Endometrial microvascular endothelial cells (primary cell): ENCODE results near the gene IDH1. TPM values are rescaled to one million over a fixed set of nuclear protein-coding genes. Genes with fewer than 3 reads are reported as not detected.
"Not testable (repeated sequence)": the region's sequence is repeated elsewhere in the genome, so short reads cannot be mapped to it uniquely, and the experiment has no call there.

Experiments used
- in situ Hi-C: cut with HindIII; loops from 2 replicates; pipeline ENCODE4 v1.10.0; 2017; ENCODE audit warnings: low sequenced_read_pairs, low pct_unique_long_range_greater_than_20kb; ENCODE audit errors: inconsistent ontology term
- total RNA-seq: library from RNA; depleted of rRNA; stranded (reverse); fragments of >200 nt; gene quantifications from one replicate; pipeline ENCODE4 v1.2.3, GENCODE V29; 2015; ENCODE audit errors: inconsistent ontology term

The IDH1 gene
- total RNA-seq, 1 donor from 2014 or later = 89.7 TPM

DNA sequence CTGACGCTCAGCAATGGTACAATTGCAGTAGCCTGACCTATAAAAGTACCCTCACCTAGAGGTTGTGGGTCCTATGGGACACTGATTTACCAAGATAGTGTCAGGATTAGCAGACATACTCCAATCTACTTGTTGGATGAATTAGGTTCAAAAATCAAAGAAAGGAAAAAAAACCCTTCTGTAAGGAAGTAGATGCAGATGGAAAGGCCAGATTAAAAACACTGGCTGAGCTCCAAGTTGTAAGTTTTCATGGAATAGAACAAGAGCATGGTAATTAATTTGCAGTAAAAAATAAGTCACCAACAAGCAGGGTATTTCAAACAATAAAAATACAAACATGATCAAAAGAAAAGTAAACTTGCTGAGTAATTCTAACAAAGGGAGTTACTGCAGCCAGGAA, 26.4 kb downstream of the IDH1 start:
- in situ Hi-C loops = no loop called here

DNA sequence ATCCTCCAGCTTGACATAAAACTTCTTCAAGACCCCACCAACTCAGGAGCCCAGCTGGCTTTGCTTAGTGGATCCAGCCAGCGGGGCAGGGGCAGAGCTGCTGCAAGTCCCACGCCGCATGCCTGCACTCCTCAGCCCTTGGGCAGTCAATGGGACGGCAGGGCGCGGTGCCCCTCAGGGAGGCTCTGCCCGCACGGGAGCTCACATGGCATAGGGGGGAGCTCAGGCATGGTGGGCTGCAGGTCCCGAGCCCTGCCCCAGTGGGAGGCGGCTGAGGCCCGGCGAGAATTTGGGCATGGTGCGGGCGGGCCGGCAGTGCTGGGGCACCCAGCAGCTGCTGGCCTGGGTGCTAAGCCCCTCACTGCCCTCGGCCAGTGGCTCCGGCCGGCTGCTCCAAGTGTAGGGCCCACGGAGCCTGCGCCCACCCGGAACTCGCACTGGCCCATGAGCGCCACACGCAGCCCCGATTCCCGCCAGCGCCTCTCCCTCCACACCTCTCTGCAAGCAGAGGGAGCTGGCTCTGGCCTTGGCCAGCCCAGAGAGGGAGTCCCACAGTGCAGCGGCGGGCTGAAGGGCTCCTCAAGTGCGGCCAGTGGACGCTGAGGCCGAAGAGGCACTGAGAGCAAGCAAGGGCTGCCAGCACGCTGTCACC, 27.2 kb downstream of the IDH1 start:
- in situ Hi-C loops = no loop called here

DNA sequence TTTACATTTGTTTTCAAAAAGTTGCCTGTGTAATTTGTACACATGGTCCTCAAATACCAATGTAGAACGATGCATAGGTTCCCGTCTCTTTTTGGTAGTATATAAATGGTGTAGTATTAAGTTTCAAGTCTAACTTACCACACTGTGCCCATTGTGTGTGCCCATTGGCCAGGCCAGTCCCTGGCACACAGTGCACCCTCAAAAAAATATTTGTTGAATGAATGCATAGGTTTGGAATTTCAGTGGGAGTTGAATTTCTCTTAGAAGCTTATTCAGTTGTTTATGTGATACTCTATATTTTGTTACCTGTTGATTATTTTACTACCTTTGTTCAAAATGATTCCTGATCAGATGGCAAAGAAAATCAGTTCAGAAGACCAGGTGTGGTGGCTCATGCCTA, 30.1 kb downstream of the IDH1 start:
- in situ Hi-C loops = no loop called here

DNA sequence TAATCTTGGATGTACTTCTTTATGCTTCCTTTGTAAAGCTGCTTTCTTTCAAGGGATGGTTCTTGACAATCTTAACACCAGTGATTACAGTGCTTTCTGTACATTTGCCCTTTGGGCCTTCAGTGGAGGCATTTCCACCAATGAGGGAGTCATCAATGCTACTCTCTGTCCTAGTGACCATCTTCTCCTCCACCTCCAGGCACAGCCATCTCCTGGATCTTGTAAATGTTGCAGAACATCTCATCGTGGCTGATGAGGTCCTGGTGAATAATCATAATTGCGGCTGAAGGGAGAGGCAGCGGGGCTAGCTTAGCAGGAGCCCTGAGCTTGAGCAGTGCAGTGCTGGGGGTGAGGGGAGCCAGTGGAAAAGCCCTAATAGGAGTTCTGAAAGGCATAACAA, 32.5 kb downstream of the IDH1 start:
- in situ Hi-C loops = no loop called here

DNA sequence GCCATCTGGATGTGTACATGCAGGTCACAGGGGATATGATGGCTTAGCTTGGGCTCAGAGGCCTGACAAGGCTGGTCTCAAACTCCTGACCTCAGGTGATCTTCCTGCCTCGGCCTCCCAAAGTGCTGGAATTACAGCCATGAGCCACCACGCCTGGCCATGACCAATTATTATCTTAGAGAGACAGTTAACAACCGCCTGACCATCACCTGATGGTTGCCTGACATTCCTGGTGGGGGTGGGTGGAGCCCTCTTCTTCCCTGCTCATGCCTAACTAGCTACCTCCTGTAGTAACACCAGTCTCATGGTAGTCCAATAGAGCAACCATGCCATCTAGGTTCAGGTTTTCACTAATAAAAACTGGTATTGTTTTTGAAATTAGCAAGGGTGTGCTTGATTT, 33.0 kb downstream of the IDH1 start:
- in situ Hi-C loops = not testable (repeated sequence)

DNA sequence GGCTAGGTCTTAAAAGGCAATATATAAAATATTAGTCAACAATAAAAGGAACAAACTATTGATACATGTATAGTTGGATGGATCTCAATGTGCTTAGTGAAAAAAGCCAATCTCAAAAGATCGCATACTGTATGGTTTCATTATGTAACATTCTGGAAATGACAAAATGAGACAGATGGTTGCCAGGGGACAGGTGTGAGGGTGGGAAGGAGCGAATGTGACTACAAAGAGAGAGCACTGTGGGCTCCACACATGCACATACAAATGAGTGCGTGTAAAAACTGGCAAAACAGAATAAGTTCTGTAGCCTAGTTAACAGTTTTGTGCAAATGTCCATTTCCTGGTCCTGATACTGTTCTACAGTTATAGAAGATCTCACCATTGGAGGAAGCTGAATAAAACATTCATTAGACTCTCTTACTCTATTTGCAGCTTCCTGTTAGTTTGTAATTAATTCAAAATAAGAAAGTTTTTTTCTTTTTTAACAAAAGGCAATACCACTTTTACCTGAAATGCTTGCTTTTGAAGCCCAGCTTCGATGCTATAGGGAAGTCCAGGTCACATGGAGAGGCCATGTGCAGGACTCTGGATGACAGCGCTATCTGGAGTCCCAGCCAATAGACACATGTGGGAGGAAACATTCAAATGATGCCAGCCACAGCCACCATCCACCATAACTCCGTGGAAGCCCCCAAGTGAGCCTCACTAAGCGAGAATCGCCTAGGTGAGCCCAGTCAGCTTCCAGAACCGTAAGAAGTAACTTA, 44.0 kb downstream of the IDH1 start:
- in situ Hi-C loops = no loop called here

DNA sequence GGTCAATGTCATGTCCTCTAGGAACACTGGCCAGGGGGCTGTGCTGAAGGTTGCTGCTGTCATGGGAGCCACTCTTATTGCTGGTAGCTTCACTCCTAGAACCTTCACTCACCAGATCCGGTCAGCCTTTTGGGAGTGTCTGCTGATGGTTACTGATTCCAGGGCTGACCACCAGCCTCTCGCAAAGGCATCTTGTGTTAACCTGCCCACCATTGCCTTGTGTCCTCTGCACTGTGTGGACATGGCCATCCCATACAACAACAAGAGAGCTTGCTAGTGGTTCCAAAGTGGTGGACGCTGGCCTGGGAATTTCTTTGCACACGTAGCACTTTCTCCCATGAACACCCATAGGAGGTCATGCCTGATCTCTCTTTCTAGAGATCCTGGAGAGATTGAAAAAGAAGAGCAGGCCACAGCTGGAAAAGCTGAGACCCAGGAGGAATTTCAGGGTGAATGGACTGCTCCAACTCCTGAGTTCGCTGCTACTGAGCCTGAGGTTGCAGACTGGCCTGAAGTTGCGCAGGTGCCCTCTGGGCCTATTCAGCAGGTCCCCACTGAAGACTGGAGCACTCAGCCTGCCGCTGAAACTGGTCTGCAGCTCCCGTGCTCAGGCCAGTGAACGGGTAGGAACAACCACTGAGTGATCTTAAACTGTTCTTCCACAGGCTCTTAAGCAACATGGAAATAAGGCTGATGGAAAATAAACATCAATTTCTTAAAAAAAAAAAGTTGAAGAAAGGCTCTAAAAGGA, 46.4 kb downstream of the IDH1 start:
- in situ Hi-C loops = no loop called here

DNA sequence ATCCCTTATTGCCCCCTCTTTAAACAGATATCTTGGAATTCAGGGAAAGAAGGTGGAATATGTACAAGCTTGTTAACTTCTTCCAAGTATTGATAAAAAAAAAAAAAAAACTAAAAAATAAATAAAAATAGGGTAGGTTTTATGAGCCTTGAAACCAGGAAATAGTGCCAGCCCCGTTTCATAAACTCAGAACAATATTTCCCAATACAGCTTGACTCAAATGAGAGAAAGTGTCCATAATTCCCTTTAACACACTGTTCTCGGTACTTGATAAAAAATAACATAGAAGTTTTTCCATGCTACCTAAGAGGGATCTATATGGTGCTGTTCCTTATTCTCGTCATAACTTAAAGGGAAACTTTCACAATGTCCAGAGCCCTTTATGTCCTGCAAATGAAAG, 47.1 kb downstream of the IDH1 start:
- in situ Hi-C loops = no loop called here

DNA sequence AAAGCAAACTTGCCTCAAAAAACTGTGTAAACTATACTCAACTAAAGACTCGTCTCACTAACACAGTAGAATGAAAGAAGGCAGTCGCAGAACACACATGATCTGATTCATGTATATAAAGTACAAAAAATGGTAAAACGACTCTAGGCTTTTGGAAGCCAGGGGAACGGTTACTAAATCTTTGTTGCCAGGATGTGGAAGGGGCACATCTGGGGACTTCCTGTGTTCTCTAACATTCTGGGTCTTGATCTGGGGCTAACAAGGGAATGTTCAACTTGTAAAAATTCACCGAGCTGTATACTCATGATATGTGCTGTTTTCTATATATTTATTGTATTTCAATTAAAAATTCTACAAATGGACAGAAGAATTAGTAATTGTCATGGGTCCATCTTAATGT, 50.7 kb downstream of the IDH1 start:
- in situ Hi-C loops = no loop called here

DNA sequence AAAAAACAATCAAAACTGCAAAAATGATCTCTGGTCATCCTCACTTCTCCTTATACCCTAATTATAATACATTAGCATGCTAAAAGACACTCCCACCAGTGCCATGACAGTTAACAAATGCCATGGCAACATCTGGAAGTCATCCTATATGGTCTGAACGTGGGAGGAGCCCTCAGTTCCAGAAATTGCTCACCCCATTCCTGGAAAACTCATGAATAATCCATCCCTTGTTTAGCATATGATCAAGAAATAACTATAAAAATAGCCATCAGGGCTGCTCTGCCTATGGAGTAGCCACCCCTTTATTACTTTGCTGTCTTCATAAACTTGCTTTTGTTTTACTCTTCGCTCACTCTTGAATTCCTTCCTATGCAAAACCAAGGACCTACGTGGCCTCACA, 59.3 kb downstream of the IDH1 start:
- in situ Hi-C loops = no loop called here

DNA sequence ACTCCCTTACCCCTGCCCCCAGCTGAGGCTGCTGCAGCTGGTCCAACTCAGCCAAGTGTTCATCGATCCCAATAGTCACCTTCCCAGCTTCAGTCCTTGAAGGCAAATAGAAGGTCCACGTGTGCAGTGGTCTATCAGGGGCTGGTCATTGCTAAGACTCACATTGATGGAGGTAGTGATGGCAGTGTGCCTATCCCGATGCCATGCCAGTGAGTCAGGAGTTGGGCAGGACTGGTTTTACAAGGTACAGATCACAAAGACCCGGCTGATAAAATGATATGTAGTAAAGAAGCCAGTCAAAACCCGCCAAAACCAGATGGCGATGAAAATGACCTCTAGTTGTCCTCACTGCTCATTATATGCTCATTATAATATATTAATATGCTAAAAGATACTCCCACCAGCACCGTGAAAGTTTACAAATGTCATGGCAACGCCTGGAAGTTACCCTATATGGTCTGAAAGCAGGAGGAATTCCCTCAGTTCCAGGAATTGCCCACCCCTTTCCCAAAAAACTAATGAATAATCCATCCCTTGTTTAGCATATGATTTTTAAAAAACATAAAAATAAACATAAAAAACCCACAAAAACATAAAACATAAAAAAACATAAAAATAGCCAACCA, 62.1 kb downstream of the IDH1 start:
- in situ Hi-C loops = no loop called here

DNA sequence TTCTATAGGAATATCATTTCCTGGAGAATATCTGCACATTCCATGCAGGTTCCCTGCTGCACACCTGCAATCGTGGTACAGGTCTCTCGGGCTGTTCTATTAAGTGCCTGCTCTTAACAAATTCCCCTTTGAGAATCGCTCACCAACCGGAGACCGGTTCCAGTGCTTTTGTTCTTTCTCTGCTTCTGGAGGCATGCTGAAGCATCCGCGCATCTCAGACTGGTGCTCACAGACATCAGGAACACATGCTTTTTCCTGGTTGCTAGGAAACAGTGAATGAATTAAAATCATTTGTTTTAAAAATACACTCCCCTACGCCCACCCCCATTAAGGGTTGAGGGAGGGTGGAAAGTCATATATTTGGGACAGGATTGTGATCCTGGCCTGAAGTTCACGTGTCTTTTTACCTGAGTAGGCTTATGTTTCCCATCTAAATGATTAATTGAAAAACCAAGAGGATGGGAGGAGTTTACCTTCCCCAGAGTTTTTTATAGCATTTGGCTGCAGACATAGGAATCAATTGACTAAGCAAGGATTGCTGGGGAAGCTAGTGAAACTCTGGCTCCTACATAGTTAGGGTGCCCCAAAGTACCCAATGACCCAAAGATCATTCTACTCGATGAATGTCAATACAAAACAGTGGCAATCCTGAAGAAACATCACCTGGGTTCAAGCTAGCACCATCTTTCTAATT, 64.9 kb downstream of the IDH1 start, which contains the start of gene C2orf80:
Gene C2orf80, minus strand, starts transcription at position 221 of the 694 bp plus-strand sequence. CDS start 3,044 bp downstream, outside the sequence.
- in situ Hi-C loops = no loop called here

DNA sequence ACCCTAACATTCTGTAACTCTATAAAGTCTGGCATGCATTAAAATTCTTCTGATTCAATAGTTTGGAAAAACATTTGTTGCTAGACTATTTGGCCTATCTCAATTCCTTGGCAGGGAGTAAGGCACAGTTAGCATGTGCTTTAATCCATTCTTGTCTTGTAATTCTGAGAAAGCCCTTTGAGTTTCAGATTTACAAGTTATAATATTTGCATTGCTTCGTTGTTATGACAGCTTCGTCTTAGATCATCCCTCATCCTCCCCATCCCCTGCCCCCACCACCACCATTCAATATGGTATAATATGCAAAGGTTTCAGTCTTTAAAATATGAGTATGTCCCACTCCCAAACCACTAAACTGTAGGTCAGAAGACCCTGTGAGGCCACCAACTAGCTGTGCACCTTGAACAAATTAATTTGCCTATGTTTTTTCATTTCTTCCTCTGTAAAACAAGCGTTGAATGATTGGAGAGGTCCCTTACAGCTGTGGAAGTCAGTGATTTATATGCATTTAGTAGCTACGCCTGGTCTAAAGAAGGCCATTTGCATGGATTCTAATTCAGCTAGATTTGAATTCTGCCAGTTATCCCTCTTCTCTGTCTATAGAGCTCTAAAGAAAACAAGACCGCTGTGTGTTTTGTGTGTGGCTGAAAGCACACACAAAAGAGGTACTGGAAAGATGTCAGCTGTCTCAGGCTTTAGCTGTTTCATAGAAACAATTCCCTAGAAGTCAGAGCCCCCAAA, 65.6 kb downstream of the IDH1 start:
- in situ Hi-C loops = no loop called here

DNA sequence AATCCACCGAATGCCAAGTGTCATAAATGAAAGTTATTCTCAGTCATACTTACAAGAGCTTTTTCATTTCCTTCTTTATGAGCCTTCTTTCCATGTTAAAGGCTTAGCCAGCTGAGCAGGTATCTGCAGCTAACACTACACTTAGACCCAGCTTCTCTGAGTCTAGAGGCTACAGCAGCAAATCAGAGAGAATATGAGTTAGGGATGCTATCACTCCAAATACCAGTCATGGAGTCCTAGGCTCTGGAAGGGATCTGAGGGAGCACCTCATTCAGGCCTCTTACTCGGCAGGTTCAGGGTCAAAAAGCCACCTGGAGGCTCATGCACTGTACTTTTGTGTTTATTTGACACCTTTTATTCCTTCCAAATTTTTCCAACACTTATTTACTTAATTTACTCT, 68.0 kb downstream of the IDH1 start:
- in situ Hi-C loops = no loop called here

DNA sequence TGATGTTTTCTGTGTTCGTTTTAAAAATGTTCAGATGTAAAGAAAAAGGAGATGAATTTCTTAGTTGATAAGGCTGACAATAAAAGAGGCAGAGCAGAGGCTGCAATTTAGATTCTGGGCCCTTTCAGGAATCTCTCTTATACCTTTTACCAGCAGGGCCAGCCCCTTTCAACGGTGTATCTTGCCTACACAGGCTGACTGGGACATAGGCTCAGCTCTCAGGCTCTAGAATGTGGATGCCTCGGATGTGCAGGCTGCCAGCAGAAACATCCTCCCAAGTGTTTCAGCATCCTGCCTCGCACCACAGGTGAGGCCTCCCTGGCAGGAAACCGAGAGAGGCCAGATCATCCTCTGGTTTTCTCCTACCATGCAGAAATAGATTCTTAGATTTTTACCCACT, 68.4 kb downstream of the IDH1 start:
- in situ Hi-C loops = no loop called here
